Loucy (cell line): Measurements from ENCODE around the gene SMPX.
A peak's percentile ranks its signal among the peaks of the same experiment; 100 is the strongest.

Experiments used
- H2AFZ ChIP-seq: fragments of 200-600 bp; sonication (generic); 2 replicates; pipeline ENCODE4 v1.6.0; 2016; ENCODE audit warnings: antibody characterized with exemption, mild to moderate bottlenecking, low read length, moderate library complexity
- H3F3A ChIP-seq: fragments of 200-600 bp; 2 replicates; pipeline ENCODE4 v1.6.0; 2016; ENCODE audit warnings: antibody characterized with exemption, low read depth, mild to moderate bottlenecking
- H3K27me3 ChIP-seq: fragments of 200-600 bp; sonication (generic); 2 replicates; pipeline ENCODE4 v1.6.1; 2014; ENCODE audit warnings: low read length, mild to moderate bottlenecking; ENCODE audit not compliant: insufficient read depth, poor library complexity, severe bottlenecking
- H3K36me3 ChIP-seq: fragments of 200-600 bp; sonication (generic); 2 replicates; pipeline ENCODE4 v1.6.1; 2016; ENCODE audit warnings: low read length; ENCODE audit not compliant: insufficient read depth
- H3K4me1 ChIP-seq: fragments of 200-600 bp; sonication (generic); 2 replicates; pipeline ENCODE4 v1.5.1; 2014; ENCODE audit warnings: low read length, mild to moderate bottlenecking; ENCODE audit not compliant: insufficient read depth, poor library complexity, severe bottlenecking
- H3K4me2 ChIP-seq: fragments of 200-600 bp; sonication (generic); 2 replicates; pipeline ENCODE4 v1.6.0; 2014; ENCODE audit warnings: antibody characterized with exemption, low read length, low read depth, mild to moderate bottlenecking; ENCODE audit not compliant: poor library complexity, severe bottlenecking
- H3K4me3 ChIP-seq: fragments of 200-600 bp; sonication (generic); 2 replicates; pipeline ENCODE4 v1.5.1; 2014; ENCODE audit warnings: low read length, mild to moderate bottlenecking, mixed read lengths; ENCODE audit not compliant: poor library complexity, severe bottlenecking
- H3K79me2 ChIP-seq: fragments of 200-600 bp; sonication (generic); 2 replicates; pipeline ENCODE4 v1.6.1; 2014; ENCODE audit warnings: low read length; ENCODE audit not compliant: insufficient read depth
- H3K9ac ChIP-seq: fragments of 200-600 bp; sonication (generic); 2 replicates; pipeline ENCODE4 v1.6.0; 2014; ENCODE audit warnings: mild to moderate bottlenecking, low read depth, low read length, moderate library complexity; ENCODE audit not compliant: poor library complexity, severe bottlenecking
- H3K9me2 ChIP-seq: fragments of 200-600 bp; sonication (generic); replicated peaks from 2 replicates; pipeline ENCODE4 v1.6.1; 2016; ENCODE audit warnings: low read depth, low read length, mixed read lengths
- H3K9me3 ChIP-seq: fragments of 200-600 bp; sonication (generic); 2 replicates; pipeline ENCODE4 v1.6.1; 2014; ENCODE audit warnings: mild to moderate bottlenecking, antibody characterized with exemption, low read length, low read depth; ENCODE audit not compliant: insufficient read depth
- H4K20me1 ChIP-seq: fragments of 200-600 bp; sonication (generic); 2 replicates; pipeline ENCODE4 v1.6.0; 2014; ENCODE audit warnings: antibody characterized with exemption, low read length, mild to moderate bottlenecking; ENCODE audit not compliant: insufficient read depth, poor library complexity, severe bottlenecking
- EZH2phosphoT487 ChIP-seq: fragments of 200-600 bp; IDR thresholded peaks from 2 replicates; pipeline ENCODE4 v1.6.1; 2018; ENCODE audit warnings: antibody characterized with exemption, mild to moderate bottlenecking, moderate library complexity, borderline replicate concordance
- TF ChIP-seq, protein P1 (sequence below): fragments of 200-600 bp; sonication (generic); conservative IDR thresholded peaks from 2 replicates; pipeline ENCODE4 v1.5.1; 2014; ENCODE audit warnings: mild to moderate bottlenecking, antibody characterized with exemption, low read length

The SMPX gene

GRCh38 chrX:21725496-21725895 is 32.4 kb downstream of the SMPX start:
- Histone ChIP-seq H3K9me3 (no peaks in the 10 kb centered on the region), H4K20me1 (no peaks in the 10 kb centered on the region), H3K9me2 (no peaks in the 10 kb centered on the region)

GRCh38 chrX:21723814-21724213 is 34.1 kb downstream of the SMPX start:
- H3K27me3 ChIP-seq: no peaks in the 10 kb centered on the region

More at GRCh38 chrX:21725496-21725895, 32.4 kb downstream of the SMPX start:
- H3K4me1 ChIP-seq: no peaks in the 10 kb centered on the region
- no peak overlapping the region for H2AFZ ChIP-seq
- H3K27me3 ChIP-seq: no peaks in the 10 kb centered on the region
- no peaks in the 10 kb centered on the region for H3K79me2 ChIP-seq
- no peaks in the 10 kb centered on the region for H3K36me3 ChIP-seq
- H3K4me2 ChIP-seq: no peak overlapping the region
- no peak overlapping the region for H3K4me3 ChIP-seq
- no peak for TF ChIP-seq EZH2phosphoT487
- TF ChIP-seq, protein P1, sequence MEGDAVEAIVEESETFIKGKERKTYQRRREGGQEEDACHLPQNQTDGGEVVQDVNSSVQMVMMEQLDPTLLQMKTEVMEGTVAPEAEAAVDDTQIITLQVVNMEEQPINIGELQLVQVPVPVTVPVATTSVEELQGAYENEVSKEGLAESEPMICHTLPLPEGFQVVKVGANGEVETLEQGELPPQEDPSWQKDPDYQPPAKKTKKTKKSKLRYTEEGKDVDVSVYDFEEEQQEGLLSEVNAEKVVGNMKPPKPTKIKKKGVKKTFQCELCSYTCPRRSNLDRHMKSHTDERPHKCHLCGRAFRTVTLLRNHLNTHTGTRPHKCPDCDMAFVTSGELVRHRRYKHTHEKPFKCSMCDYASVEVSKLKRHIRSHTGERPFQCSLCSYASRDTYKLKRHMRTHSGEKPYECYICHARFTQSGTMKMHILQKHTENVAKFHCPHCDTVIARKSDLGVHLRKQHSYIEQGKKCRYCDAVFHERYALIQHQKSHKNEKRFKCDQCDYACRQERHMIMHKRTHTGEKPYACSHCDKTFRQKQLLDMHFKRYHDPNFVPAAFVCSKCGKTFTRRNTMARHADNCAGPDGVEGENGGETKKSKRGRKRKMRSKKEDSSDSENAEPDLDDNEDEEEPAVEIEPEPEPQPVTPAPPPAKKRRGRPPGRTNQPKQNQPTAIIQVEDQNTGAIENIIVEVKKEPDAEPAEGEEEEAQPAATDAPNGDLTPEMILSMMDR: peak; percentile 35
- no peak overlapping the region for H3K9ac ChIP-seq
- H3F3A ChIP-seq: no peaks in the 10 kb centered on the region

GRCh38 chrX:21723084-21723483 is 34.8 kb downstream of the SMPX start:
- Histone ChIP-seq H3K9ac (no peak overlapping the region), H3K9me3 (no peaks in the 10 kb centered on the region), H3K4me3 (no peak overlapping the region), H3F3A (no peaks in the 10 kb centered on the region), H3K4me2 (no peak overlapping the region), H3K4me1 (no peaks in the 10 kb centered on the region), H3K36me3 (no peaks in the 10 kb centered on the region), H4K20me1 (no peaks in the 10 kb centered on the region), H2AFZ (no peak overlapping the region), H3K27me3 (no peaks in the 10 kb centered on the region), H3K9me2 (no peaks in the 10 kb centered on the region), H3K79me2 (no peaks in the 10 kb centered on the region)
- no peak for TF ChIP-seq EZH2phosphoT487
- TF ChIP-seq, protein P1: no peak

More at GRCh38 chrX:21723814-21724213, 34.1 kb downstream of the SMPX start:
- H3K9me3 ChIP-seq: no peaks in the 10 kb centered on the region
- no peaks in the 10 kb centered on the region for H3K4me1 ChIP-seq
- H3K4me3 ChIP-seq: no peak overlapping the region
- H2AFZ ChIP-seq: no peak overlapping the region
- H3K79me2 ChIP-seq: no peaks in the 10 kb centered on the region
- H4K20me1 ChIP-seq: no peaks in the 10 kb centered on the region
- no peak for TF ChIP-seq EZH2phosphoT487
- TF ChIP-seq, protein P1: no peak
- no peak overlapping the region for H3K9ac ChIP-seq
- no peak overlapping the region for H3K4me2 ChIP-seq
- no peaks in the 10 kb centered on the region for H3F3A ChIP-seq
- no peaks in the 10 kb centered on the region for H3K9me2 ChIP-seq
- H3K36me3 ChIP-seq: no peaks in the 10 kb centered on the region
